HepG2 (cell line): ENCODE data around the gene COG8. TPM values are rescaled to one million over a fixed set of nuclear protein-coding genes. Genes with fewer than 3 reads are reported as not detected.

Source experiments
- ARID2 ChIP-seq: sonication (generic); formaldehyde crosslinking; IDR thresholded peaks from 2 replicates; pipeline ENCODE4 v1.8.1; 2022; ENCODE audit warnings: mild to moderate bottlenecking, missing genetic modification reagents, borderline replicate concordance
- ATAD3A ChIP-seq: sonication (generic); formaldehyde crosslinking; IDR thresholded peaks from 2 replicates; pipeline ENCODE4 v1.4.0; 2020; ENCODE audit warnings: missing genetic modification reagents
- EZH2 ChIP-seq: conservative IDR thresholded peaks from 2 replicates; pipeline ENCODE4 v1.6.1; 2012; ENCODE audit warnings: mild to moderate bottlenecking, low read depth, low read length, moderate library complexity
- FOXC1 ChIP-seq: sonication (generic); formaldehyde crosslinking; IDR thresholded peaks from 2 replicates; pipeline ENCODE4 v1.8.0; 2022; ENCODE audit warnings: mild to moderate bottlenecking, missing genetic modification reagents, borderline replicate concordance
- GFI1 ChIP-seq: sonication (generic); formaldehyde crosslinking; IDR thresholded peaks from 2 replicates; pipeline ENCODE4 v1.5.0; 2020; ENCODE audit warnings: missing genetic modification reagents, mild to moderate bottlenecking, borderline replicate concordance
- HOXD1 ChIP-seq: sonication (generic); formaldehyde crosslinking; IDR thresholded peaks from 2 replicates; pipeline ENCODE4 v1.5.0; 2020; ENCODE audit warnings: missing genetic modification reagents
- IKZF1 ChIP-seq: fragments of 450-650 bp; IDR thresholded peaks from 2 replicates; pipeline ENCODE4 v1.7.1; 2016
- KLF11 ChIP-seq: IDR thresholded peaks from 2 replicates; pipeline ENCODE4 v1.6.1; 2016; ENCODE audit warnings: missing compliant biosample characterization
- KMT2A ChIP-seq: sonication (generic); formaldehyde crosslinking; IDR thresholded peaks from 2 replicates; pipeline ENCODE4 v1.4.0; 2020; ENCODE audit warnings: missing genetic modification reagents
- MEIS2 ChIP-seq: sonication (generic); formaldehyde crosslinking; IDR thresholded peaks from 2 replicates; pipeline ENCODE4 v1.9.0; 2021; ENCODE audit warnings: mild to moderate bottlenecking, missing genetic modification reagents
- NFE2L2 ChIP-seq: fragments of 150-350 bp; IDR thresholded peaks from 2 replicates; pipeline ENCODE4 v1.6.1; 2014; ENCODE audit warnings: low read length
- NPAS2 ChIP-seq: sonication (generic); formaldehyde crosslinking; IDR thresholded peaks from 2 replicates; pipeline ENCODE4 v1.8.0; 2022; ENCODE audit warnings: mild to moderate bottlenecking, missing genetic modification reagents, borderline replicate concordance
- PHF20 ChIP-seq: sonication (generic); formaldehyde crosslinking; IDR thresholded peaks from 2 replicates; pipeline ENCODE4 v1.5.0; 2020; ENCODE audit warnings: mild to moderate bottlenecking, missing genetic modification reagents
- PTBP1 ChIP-seq: fragments of 200-400 bp; formaldehyde crosslinking; IDR thresholded peaks from 2 replicates; pipeline ENCODE4 v1.6.1; 2018; ENCODE audit warnings: low read length, low read depth; ENCODE audit not compliant: poor library complexity, severe bottlenecking
- RFX3 ChIP-seq: IDR thresholded peaks from 2 replicates; pipeline ENCODE4 v1.6.1; 2016; ENCODE audit warnings: missing biosample characterization, missing genetic modification reagents
- SP2 ChIP-seq: sonication (generic); formaldehyde crosslinking; IDR thresholded peaks from 2 replicates; pipeline ENCODE4 v1.5.1; 2020; ENCODE audit warnings: mild to moderate bottlenecking, missing genetic modification reagents
- SP4 ChIP-seq: sonication (generic); formaldehyde crosslinking; IDR thresholded peaks from 2 replicates; pipeline ENCODE4 v1.8.1; 2023; ENCODE audit warnings: mild to moderate bottlenecking, missing genetic modification reagents
- XRCC5 ChIP-seq: fragments of 200-400 bp; formaldehyde crosslinking; optimal IDR thresholded peaks from 2 replicates; pipeline ENCODE3; 2017; ENCODE audit warnings: mild to moderate bottlenecking, low read length
- ZNF451 ChIP-seq: sonication (generic); formaldehyde crosslinking; IDR thresholded peaks from 2 replicates; pipeline ENCODE4 v1.5.0; 2020; ENCODE audit warnings: mild to moderate bottlenecking, missing genetic modification reagents
- ZNF570 ChIP-seq: sonication (generic); formaldehyde crosslinking; IDR thresholded peaks from 2 replicates; pipeline ENCODE4 v1.4.0; 2020; ENCODE audit warnings: mild to moderate bottlenecking, missing genetic modification reagents, borderline replicate concordance
- polyA plus RNA-seq, 8 experiments: library from polyadenylated mRNA; depleted of rRNA in 3 of 8; stranded (reverse) in 7 of 8; unstranded in 1 of 8; fragments of >200 nt; fragmentation: Illumina TruSeq in 4 of 8; extraction: Trizol in 4 of 8; gene quantifications; 2 replicates each; pipeline versions ENCODE4 v1.2.1 to v1.2.3, GENCODE V29; 2011 to 2016; ENCODE audit warnings: low read depth in 4 of 8, missing spikeins in 1 of 8, mixed read lengths in 1 of 8; ENCODE audit not compliant: insufficient read depth in 1 of 8
- total RNA-seq, 5 experiments: library from RNA; depleted of rRNA; stranded (reverse); fragments of >200 nt; fragmentation: Illumina TruSeq; extraction: Trizol; gene quantifications; 2 replicates each; pipeline ENCODE4 v1.2.3, GENCODE V29; 2016; ENCODE audit warnings: low read depth in 1 of 5
- TF ChIP-seq, protein P1 (sequence below), 2 experiments: sonication (generic) in 1 of 2; formaldehyde crosslinking in 1 of 2; IDR thresholded peaks; 2 replicates each; pipeline versions ENCODE4 v1.4.0 to v1.6.1; 2018 to 2020; ENCODE audit warnings: missing genetic modification reagents in 2 of 2, borderline replicate concordance in 1 of 2, low read depth in 1 of 2, mild to moderate bottlenecking in 1 of 2, missing biosample characterization in 1 of 2
- TF ChIP-seq, protein P2 (sequence below): sonication (generic); formaldehyde crosslinking; IDR thresholded peaks from 2 replicates; pipeline ENCODE4 v1.8.1; 2023; ENCODE audit warnings: mild to moderate bottlenecking, missing genetic modification reagents, borderline replicate concordance
- TF ChIP-seq, protein P3 (sequence below): sonication (generic); formaldehyde crosslinking; IDR thresholded peaks from 2 replicates; pipeline ENCODE4 v1.4.0; 2020; ENCODE audit warnings: missing genetic modification reagents, borderline replicate concordance
- TF ChIP-seq, protein P4 (sequence below): sonication (generic); formaldehyde crosslinking; IDR thresholded peaks from 2 replicates; pipeline ENCODE4 v1.5.1; 2020; ENCODE audit warnings: mild to moderate bottlenecking, moderate library complexity, missing genetic modification reagents

The COG8 gene
- total and polyA plus RNA-seq, 2 of the 13 experiments (the other 11 are each of a cell fraction or from before 2014, with no cell fraction given) = 45.5 to 52.1 TPM

DNA sequence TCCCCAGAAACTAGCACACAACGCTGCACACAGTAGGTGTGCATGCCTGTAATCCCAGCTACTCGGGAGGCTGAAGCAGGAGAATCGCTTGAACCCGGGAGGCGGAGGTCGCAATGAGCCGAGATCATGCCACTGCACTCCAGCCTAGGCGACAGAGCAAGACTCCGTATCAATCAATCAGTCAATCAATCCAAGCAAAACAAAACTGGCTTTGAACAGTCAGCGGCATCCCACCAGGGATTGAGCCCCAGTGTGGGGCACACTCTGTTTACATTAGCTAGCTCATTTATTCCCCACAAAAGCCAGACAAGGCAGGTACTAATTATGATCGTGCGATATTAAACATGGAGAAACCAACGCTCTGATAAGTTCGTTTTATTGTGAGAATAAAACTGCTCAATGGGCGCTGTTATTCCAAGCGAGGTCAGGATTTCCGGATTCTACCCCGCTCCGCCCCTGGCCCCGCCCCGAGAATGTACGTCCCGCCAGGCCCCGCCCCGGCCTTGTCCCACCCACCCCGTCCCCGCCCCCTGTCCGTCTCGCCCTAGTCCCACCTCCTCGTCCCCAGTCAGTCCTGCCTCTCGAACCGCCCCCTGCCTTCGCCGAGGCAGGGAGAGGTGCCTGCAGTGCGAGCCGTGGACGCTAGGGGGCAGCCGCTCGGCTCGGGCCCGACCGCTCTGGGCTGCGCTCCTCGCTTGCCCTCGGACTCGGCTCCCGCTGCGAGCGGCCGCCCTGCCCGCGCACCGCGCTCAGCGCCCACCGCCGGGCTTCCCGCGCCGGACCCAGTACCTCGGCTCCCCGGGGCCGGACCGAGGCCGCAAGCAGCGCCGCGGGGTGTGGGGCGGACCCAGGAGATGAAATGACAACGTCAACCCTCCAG is 28.5 kb downstream of the COG8 start, which contains the start of gene VPS4A (continued):
- TF ChIP-seq, protein P1, sequence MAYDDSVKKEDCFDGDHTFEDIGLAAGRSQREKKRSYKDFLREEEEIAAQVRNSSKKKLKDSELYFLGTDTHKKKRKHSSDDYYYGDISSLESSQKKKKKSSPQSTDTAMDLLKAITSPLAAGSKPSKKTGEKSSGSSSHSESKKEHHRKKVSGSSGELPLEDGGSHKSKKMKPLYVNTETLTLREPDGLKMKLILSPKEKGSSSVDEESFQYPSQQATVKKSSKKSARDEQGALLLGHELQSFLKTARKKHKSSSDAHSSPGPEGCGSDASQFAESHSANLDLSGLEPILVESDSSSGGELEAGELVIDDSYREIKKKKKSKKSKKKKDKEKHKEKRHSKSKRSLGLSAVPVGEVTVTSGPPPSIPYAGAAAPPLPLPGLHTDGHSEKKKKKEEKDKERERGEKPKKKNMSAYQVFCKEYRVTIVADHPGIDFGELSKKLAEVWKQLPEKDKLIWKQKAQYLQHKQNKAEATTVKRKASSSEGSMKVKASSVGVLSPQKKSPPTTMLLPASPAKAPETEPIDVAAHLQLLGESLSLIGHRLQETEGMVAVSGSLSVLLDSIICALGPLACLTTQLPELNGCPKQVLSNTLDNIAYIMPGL (CRISPR knock-in tag; IDR thresholded peaks at IDR 0.05; ENCODE audit: borderline replicate concordance in 1 of 2, low read depth in 1 of 2) = peak; percentile 81 to 89
- TF ChIP-seq ZNF451 (peak; percentile 67), PHF20 (CRISPR knock-in tag) (peak; percentile 81), SP4 (peak; percentile 72), PTBP1 (no peak), NFE2L2 (no peak), FOXC1 (no peak; the same call in 1 of the 2 replicates), RFX3 (CRISPR knock-in tag) (no peak), KMT2A (CRISPR knock-in tag) (peak; percentile 86), NPAS2 (no peak), KLF11 (CRISPR knock-in tag) (no peak), ARID2 (CRISPR knock-in tag) (no peak), SP2 (CRISPR knock-in tag) (no peak; the same call in 1 of the 2 replicates), IKZF1 (no peak), EZH2 (no peak), MEIS2 (CRISPR knock-in tag) (peak; percentile 87; the same call in 1 of the 2 replicates), ATAD3A (CRISPR knock-in tag) (no peak), ZNF570 (CRISPR knock-in tag) (no peak), GFI1 (CRISPR knock-in tag) (no peak; the same call in 1 of the 2 replicates), HOXD1 (no peak), XRCC5 (peak; percentile 78)
- TF ChIP-seq, protein P2, sequence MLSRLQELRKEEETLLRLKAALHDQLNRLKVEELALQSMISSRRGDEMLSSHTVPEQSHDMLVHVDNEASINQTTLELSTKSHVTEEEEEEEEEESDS (CRISPR knock-in tag) = 0 out of 2 replicates have a peak, but pooled peaks have one; percentile 58
- TF ChIP-seq, protein P3, sequence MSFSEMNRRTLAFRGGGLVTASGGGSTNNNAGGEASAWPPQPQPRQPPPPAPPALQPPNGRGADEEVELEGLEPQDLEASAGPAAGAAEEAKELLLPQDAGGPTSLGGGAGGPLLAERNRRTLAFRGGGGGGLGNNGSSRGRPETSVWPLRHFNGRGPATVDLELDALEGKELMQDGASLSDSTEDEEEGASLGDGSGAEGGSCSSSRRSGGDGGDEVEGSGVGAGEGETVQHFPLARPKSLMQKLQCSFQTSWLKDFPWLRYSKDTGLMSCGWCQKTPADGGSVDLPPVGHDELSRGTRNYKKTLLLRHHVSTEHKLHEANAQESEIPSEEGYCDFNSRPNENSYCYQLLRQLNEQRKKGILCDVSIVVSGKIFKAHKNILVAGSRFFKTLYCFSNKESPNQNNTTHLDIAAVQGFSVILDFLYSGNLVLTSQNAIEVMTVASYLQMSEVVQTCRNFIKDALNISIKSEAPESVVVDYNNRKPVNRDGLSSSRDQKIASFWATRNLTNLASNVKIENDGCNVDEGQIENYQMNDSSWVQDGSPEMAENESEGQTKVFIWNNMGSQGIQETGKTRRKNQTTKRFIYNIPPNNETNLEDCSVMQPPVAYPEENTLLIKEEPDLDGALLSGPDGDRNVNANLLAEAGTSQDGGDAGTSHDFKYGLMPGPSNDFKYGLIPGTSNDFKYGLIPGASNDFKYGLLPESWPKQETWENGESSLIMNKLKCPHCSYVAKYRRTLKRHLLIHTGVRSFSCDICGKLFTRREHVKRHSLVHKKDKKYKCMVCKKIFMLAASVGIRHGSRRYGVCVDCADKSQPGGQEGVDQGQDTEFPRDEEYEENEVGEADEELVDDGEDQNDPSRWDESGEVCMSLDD (CRISPR knock-in tag) = no peak
- TF ChIP-seq, protein P4, sequence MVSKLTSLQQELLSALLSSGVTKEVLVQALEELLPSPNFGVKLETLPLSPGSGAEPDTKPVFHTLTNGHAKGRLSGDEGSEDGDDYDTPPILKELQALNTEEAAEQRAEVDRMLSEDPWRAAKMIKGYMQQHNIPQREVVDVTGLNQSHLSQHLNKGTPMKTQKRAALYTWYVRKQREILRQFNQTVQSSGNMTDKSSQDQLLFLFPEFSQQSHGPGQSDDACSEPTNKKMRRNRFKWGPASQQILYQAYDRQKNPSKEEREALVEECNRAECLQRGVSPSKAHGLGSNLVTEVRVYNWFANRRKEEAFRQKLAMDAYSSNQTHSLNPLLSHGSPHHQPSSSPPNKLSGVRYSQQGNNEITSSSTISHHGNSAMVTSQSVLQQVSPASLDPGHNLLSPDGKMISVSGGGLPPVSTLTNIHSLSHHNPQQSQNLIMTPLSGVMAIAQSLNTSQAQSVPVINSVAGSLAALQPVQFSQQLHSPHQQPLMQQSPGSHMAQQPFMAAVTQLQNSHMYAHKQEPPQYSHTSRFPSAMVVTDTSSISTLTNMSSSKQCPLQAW = peak; percentile 44; the same call in 1 of the 2 replicates
